Measurements from ENCODE around the gene SCAF4.
"Not testable (repeated sequence)": the region's sequence is repeated elsewhere in the genome, so short reads cannot be mapped to it uniquely, and the experiment has no call there.

SCAF4 gene

DNA sequence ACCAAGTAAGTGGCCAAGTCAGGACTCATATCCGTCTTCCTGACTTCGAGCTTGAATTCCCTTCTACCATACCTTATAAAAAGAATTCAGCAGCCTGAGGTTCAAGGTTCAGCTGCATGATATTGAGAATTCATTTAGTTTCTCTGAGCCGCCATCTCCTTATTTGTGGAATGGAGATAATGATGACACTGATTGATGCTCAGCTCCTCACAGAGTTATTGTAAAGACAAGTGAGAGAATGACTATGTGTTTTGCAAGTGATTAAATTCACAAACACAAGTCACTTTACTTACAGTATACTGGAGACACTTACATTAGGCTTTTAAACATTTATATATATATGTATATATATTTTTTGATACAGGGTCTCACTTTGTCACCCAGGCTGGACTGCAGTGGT, 39.8 kb upstream of the SCAF4 start:
- TF ChIP-seq, protein P1, sequence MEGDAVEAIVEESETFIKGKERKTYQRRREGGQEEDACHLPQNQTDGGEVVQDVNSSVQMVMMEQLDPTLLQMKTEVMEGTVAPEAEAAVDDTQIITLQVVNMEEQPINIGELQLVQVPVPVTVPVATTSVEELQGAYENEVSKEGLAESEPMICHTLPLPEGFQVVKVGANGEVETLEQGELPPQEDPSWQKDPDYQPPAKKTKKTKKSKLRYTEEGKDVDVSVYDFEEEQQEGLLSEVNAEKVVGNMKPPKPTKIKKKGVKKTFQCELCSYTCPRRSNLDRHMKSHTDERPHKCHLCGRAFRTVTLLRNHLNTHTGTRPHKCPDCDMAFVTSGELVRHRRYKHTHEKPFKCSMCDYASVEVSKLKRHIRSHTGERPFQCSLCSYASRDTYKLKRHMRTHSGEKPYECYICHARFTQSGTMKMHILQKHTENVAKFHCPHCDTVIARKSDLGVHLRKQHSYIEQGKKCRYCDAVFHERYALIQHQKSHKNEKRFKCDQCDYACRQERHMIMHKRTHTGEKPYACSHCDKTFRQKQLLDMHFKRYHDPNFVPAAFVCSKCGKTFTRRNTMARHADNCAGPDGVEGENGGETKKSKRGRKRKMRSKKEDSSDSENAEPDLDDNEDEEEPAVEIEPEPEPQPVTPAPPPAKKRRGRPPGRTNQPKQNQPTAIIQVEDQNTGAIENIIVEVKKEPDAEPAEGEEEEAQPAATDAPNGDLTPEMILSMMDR (IDR thresholded peaks at IDR 0.05; ENCODE audit: borderline replicate concordance, insufficient read depth, low read depth, low read length) = no peak
- no peak overlapping the region for H3K4me3 ChIP-seq (ENCODE audit: low read depth, low read length)

DNA sequence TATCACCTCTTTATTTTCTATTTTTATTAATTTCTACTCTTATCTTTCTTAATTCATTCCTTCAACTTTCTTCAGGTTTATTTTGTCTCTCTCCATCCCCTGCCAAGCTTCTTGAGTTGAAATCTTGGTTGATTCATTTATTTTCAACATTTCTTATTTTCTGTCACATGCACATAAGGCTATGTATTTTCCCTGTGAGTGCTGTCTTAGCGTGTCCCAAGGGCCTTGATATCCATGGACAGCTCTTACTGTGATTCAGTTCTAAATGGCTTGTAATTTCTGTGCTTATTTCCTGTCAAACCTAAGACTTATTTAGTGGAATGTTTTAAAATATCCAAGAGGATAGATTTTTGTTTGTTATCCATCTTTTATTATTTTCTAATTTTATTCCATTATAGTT, 36.8 kb upstream of the SCAF4 start:
- H3K4me3 ChIP-seq (ENCODE audit: low read depth, low read length) = no peak overlapping the region
- TF ChIP-seq, protein P1 (IDR thresholded peaks at IDR 0.05; ENCODE audit: borderline replicate concordance, insufficient read depth, low read depth, low read length) = no peak

DNA sequence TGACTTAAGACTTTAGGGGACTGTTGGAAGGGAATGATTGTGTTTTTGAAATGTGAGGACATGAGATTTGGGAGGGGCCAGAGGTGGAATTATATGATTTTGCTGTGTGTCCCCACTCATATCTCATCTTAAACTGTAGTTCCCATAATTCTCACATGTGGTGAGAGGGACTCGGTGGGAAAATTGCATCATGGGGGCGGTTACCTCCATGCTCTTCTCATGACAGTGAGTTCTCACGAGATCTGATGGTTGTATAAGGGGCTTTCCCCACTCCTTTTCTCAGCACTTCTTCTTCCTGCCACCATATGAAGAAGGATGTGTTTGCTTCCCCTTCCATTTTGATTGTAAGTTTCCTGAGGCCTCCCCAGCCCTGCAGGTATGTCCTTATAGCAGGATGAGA, 35.0 kb upstream of the SCAF4 start:
- no peak overlapping the region for H3K4me3 ChIP-seq (ENCODE audit: low read depth, low read length)
- TF ChIP-seq, protein P1 (IDR thresholded peaks at IDR 0.05; ENCODE audit: borderline replicate concordance, insufficient read depth, low read depth, low read length) = no peak

DNA sequence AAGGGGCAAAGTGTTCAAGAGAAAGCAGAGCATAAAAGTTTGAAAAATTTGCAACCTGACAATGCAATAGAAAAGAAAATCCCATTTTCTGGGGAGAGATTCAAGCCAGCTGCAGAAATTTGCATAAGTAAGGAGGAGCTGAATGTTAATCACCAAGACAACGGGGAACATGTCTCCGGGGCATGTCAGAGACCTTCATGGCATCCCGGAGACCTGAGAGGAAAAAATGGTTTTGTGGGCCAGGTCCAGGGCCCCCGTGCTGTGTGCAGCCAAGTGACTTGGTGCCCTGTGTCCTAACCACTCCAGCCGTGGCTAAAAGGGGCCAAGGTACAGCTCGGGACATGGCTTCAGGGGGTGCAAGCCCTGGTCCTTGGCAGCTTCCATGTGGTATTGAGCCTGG, 33.9 kb upstream of the SCAF4 start:
- not testable (repeated sequence) for H3K4me3 ChIP-seq (ENCODE audit: low read depth, low read length)

DNA sequence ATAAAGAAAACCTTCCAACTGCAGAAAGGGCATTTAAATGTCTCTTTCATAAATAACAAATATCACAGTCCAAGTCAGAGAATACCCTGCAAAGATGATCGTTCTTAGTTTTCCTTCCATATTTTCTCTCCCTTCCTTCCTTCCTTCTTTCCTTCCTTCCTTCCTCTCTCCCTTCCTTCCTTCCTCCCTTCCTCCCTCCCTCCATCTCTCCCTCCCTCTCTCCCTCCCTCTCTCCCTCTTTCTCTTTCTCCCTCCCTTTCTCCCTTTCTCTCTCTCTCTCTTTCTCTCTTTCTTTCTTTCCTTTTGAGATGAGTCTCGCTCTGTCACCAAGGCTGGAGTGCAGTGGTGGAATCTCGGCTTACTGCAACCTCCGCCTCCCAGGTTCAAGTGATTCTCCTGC, 29.0 kb upstream of the SCAF4 start:
- TF ChIP-seq, protein P1 (IDR thresholded peaks at IDR 0.05; ENCODE audit: borderline replicate concordance, insufficient read depth, low read depth, low read length) = no peak
- no peak overlapping the region for H3K4me3 ChIP-seq (ENCODE audit: low read depth, low read length)

DNA sequence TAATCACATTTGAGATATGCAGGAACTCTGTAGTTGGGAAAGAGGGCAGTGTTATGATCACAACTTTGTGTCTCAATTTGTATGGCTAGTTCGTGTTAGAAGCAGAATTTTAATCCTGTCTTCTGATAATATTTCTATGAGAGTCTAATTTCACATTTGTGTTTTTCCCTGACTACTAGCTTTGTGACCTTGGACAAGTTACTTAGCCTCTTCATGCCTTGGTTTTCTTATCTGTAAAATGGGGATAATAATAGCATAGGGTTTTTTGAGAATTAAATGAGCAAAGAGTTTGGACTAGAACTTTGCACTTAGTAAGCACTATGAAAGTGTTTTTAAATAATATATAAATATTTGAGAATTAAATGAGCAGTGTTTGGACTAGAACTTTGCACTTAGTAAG, 24.9 kb upstream of the SCAF4 start:
- TF ChIP-seq, protein P1 (IDR thresholded peaks at IDR 0.05; ENCODE audit: borderline replicate concordance, insufficient read depth, low read depth, low read length) = no peak

DNA sequence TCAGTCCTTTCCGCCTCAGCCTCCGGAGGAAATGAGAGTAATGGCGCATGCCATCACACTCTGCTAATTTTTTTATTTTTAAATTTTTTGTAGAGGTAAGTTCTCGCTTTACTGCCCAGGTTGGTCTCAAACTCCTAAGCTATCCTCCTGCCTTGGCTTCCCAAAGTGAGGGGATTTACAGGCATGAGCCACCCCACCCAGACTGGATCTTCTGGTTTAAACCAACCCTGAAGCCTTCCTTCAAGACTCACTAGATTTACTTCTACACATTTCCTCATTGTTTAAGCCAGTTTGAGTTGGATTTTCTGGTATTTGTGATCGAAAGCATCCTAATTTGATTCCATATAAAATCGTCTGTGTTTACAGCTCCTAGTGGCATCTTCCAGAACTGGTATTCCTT, 23.1 kb upstream of the SCAF4 start:
- TF ChIP-seq, protein P1 (IDR thresholded peaks at IDR 0.05; ENCODE audit: borderline replicate concordance, insufficient read depth, low read depth, low read length) = no peak
- no peak overlapping the region for H3K4me3 ChIP-seq (ENCODE audit: low read depth, low read length)

More for the DNA sequence above, 24.9 kb upstream of the SCAF4 start:
- H3K4me3 ChIP-seq (ENCODE audit: low read depth, low read length) = no peak overlapping the region

DNA sequence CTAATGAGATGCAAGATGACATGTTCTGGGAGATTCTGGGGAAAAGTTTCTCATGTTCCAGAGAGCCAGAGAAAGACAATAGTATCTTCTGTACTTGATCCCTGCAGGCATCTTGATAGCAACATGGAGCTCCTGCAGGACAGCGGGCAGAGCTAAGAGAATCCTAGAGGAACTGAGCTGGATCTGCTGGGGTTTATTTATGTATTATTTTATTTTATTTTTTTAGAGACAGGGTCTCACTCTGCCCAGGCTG, 22.7 kb upstream of the SCAF4 start:
- H3K4me3 ChIP-seq (ENCODE audit: low read depth, low read length) = no peak overlapping the region
- TF ChIP-seq, protein P1 (IDR thresholded peaks at IDR 0.05; ENCODE audit: borderline replicate concordance, insufficient read depth, low read depth, low read length) = no peak

All from GM12875 (cell line).